ENCODE data around the gene TAS2R3.

The TAS2R3 gene

DNA sequence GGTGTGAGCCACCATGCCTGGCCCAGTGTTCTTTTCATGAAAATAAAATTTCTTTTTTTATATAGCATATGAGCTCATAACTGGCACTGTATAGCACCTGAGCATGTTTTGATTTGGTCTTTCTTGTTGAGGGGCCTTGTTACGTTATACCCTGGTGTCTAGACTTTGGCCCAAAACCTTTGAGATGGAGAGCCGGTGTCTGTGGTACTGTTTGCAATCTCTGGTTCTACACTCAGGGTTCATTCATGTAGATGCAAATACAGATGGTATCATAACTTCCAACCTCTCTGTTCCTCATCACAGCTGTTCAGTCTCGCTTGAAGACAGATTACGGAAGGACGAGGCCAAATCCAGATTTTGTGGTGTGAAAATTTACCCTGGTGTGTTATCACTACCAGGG lies 26.0 kb downstream of the TAS2R3 start, which contains the start of gene TAS2R5:
Gene TAS2R5 (plus strand): TSS at position 301 of the 400 bp plus-strand sequence. CDS start 145 bp downstream, outside the sequence.
- peaks cover 48% of the 10 kb centered on the region for H3K36me3 Mint-ChIP-seq (ENCODE audit: low read depth)
- TF ChIP-seq, protein P1, sequence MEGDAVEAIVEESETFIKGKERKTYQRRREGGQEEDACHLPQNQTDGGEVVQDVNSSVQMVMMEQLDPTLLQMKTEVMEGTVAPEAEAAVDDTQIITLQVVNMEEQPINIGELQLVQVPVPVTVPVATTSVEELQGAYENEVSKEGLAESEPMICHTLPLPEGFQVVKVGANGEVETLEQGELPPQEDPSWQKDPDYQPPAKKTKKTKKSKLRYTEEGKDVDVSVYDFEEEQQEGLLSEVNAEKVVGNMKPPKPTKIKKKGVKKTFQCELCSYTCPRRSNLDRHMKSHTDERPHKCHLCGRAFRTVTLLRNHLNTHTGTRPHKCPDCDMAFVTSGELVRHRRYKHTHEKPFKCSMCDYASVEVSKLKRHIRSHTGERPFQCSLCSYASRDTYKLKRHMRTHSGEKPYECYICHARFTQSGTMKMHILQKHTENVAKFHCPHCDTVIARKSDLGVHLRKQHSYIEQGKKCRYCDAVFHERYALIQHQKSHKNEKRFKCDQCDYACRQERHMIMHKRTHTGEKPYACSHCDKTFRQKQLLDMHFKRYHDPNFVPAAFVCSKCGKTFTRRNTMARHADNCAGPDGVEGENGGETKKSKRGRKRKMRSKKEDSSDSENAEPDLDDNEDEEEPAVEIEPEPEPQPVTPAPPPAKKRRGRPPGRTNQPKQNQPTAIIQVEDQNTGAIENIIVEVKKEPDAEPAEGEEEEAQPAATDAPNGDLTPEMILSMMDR (IDR thresholded peaks at IDR 0.05), result no peak
- H3K4me3 Mint-ChIP-seq, result no peak within 1 kb of the TSS
- H3K27ac Mint-ChIP-seq, result no peak within 1 kb of the TSS
- no peaks in the 10 kb centered on the region for H3K27me3 Mint-ChIP-seq (ENCODE audit: low read depth, poor library complexity)
- no peaks in the 10 kb centered on the region for H3K9me3 Mint-ChIP-seq
- DNase-seq, result no peak
- no peaks in the 10 kb centered on the region for H3K4me1 Mint-ChIP-seq

DNA sequence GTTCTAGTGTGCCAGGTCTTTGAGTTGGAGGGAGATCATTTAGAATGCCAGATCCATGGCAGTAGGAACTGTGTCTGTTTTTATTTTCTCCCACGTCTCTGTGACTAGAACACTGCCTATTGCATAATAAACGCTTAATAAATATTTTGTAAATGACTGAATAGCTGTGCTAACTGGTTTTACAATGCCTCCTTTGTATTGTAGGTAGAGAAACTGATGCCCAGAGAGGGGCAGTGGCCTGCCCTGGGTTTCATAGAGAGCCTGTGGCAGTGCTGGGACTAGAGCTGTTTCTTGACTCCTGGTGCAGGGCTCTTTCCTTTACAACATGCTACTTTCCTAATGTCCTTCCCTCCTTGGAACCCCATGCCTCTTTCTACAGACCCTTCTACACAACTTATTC lies 28.6 kb downstream of the TAS2R3 start:
- H3K36me3 Mint-ChIP-seq (ENCODE audit: low read depth), result peaks cover 54% of the 10 kb centered on the region
- H3K4me1 Mint-ChIP-seq, result no peaks in the 10 kb centered on the region
- TF ChIP-seq, protein P1 (IDR thresholded peaks at IDR 0.05), result no peak
- no peaks in the 10 kb centered on the region for H3K27me3 Mint-ChIP-seq (ENCODE audit: low read depth, poor library complexity)
- no peak for DNase-seq
- H3K27ac Mint-ChIP-seq, result no peak overlapping the region
- H3K4me3 Mint-ChIP-seq, result no peak overlapping the region
- H3K9me3 Mint-ChIP-seq, result no peaks in the 10 kb centered on the region
